Left renal pelvis (tissue), 4 donors: ENCODE results near the gene CFAP97D2. TPM values are rescaled to one million over a fixed set of nuclear protein-coding genes. Genes with fewer than 3 reads are reported as not detected.
"Not testable (repeated sequence)": the region's sequence is repeated elsewhere in the genome, so short reads cannot be mapped to it uniquely, and the experiment has no call there.

Source experiments
- DNase-seq, 4 donors: peaks; one replicate each; pipeline ENCODE4 v3.0.0-alpha.2; 2013; ENCODE audit warnings: low read depth in 4 of 4, low spot score in 3 of 4
- polyA plus RNA-seq, 4 donors: library from polyadenylated mRNA; unstranded; fragments of 120-200 nt; gene quantifications; one replicate each; pipeline ENCODE4 v1.2.1, GENCODE V29; 2013; ENCODE audit not compliant: insufficient read length in 4 of 4

Gene CFAP97D2
- polyA plus RNA-seq, 4 donors, result 6.7 TPM; not detected in 3

DNA sequence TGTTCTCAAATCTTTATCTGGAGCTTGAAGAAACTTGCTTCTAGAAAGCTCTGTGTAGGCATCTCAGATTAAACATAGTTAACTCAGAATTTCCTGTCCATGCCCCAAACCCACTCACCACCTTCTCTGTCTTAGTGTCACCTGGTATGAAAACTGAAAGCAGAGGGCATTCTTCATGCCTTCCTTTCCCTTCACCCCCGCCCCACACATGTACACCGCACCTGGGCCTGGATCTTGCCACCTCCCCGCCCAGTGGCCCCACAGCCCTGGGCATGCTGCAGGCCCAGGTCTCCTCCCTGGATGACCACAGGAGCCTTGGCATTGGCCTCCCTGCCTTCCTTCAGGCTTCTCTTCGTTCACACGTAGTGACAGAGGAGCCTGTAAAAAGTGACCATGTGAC, 15.8 kb downstream of the CFAP97D2 start:
- DNase-seq, result no peak

DNA sequence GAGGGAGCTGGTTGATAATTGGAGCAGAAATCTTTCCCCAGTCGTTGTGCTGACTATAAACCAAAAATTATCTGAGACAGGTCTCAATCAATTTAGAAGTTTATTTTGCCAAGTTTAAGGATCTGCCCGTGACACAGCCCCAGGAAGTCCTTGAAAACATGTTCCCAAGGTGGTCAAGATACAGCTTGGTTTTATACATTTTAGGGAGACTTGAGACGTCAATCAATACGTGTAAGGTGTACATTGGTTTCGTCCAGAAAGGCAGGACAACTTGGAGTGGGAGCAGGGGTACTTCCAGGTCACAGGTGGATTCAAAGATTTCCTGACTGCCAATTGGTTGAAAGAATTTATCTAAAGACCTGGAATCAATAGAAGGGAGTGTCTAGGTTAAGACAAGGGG, 17.6 kb downstream of the CFAP97D2 start:
- no peak for DNase-seq

- DNase-seq, result no peak
These were observed 19.5 kb downstream of the CFAP97D2 start for GRCh38 chr13:114198556-114198955.

DNA sequence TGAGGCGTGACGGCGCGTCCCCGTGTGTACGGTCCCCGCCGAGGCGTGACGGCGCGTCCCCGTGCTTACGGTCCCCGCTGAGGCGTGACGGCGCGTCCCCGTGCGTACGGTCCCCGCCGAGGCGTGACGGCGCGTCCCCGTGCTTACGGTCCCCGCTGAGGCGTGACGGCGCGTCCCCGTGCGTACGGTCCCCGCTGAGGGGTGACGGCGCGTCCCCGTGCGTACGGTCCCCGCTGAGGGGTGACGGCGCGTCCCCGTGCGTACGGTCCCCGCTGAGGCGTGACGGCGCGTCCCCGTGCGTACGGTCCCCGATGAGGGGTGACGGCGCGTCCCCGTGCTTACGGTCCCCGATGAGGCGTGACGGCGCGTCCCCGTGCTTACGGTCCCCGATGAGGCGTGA, 20.5 kb downstream of the CFAP97D2 start:
- DNase-seq, result not testable (repeated sequence)

DNA sequence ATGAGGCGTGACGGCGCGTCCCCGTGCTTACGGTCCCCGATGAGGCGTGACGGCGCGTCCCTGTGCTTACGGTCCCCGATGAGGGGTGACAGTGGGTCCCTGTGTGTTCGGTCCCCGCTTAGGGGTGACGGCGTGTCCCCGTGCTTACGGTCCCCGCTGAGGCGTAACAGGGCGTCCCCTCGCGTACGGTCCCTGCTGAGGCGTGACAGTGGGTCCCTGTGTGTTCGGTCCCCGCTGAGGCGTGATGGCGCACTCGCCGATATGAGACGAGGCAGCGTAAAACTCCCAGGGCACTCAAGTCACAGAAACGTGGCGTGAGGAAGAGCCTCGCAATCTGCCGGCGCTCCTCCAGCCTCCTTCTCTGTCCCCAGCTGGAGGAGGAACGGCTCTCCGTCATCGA, 20.9 kb downstream of the CFAP97D2 start:
- no peak for DNase-seq

DNA sequence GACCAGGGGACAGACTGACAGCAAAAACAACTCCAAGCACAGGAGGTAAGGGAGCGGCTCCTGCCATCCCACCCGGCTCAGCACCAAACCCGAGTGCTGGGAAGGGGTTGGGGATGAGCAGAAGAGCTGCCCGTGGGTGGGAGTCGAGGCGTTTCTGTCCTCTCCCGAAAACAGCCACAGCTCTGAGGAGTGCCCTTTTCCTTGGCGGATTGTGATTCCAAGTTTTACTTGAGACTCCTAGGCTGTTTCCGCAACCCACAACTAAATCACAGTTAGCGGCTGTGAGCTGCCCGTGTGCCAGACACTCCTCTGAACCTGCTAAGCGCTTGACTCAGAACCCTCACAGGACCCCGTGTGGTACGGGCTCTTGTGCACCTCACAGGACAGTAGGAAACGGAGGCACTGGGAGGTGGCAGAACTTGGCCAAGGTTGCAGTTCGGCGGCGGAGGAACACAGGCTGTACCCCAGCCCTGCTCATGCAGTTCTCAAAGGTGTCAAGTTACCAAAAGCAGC, 21.4 kb downstream of the CFAP97D2 start:
- peak in 1 of 4 donors; percentile 21 for DNase-seq

DNA sequence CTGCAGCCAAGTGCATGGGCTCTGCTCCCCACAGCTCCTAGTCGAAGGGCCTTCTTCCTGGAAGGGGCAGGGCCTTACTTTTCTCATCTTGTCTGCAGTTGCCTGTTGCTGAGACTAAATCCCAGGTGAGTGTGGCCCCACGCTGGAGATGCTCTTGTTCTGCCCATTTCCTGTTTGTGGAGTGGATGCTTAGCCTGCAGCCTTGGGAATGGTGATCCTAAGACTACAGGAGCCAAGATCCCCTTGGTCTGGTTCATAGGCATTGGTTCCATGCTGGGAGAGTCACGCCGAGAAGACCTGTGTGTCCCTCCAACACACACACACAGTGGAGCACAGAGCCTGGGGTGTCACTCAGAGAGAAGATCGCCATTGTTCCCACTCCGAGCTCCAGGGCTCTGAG, 23.5 kb downstream of the CFAP97D2 start:
- DNase-seq, result no peak

DNA sequence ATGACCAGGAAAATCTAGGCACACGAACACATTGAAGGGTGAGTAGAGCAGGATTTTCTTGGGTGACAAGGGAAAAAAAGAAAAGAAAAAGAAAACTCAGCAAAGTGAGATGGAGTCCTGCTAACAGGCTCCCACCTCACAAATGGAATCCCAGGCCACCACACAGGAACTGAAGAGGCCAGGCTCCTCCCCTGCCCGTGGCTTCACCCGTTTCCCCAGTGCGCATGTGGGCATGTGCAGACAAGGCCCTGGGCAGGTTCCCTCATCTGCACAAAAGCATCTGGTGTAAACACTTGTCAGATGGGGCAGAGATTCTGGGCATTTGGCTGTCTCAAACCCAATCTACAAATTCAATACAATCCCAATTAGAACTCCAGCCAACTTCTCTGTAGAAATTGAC, 24.5 kb downstream of the CFAP97D2 start:
- no peak for DNase-seq

DNA sequence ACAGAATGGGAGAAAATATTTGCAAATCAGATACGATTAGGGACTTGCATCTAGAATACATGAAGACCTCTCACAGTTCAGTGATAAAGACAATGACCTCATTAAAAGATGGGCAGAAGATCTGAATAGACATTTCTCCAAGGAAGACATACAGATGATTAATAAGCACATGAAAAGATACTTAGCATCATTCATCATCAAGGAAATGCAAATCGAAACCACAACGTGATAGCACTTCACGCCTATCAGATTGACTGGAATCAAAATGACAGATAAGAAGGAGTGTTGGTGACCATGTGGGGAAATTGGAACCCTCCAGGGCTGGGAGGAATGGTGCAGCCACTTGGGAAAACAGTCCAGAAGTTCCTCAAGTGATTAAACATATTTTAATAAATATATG, 25.8 kb downstream of the CFAP97D2 start:
- no peak for DNase-seq

DNA sequence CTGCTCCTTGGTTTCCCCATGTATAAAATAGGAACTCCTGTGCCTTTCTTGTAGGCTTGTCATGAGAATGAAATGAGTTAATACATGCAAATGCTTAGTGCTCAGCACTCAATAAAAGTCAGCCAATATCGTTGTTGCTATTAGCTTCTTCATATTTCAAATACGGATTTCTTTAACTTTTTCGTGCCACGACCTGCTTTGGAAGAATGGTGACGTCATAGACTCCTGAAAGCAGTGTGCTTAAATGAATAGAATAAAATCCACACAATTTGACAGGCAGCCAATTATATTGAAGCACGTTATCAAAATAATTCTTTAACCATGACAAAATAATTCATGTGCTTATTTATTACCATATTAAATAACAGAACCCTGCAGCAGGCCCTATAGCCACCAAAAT, 29.1 kb downstream of the CFAP97D2 start:
- DNase-seq, result no peak

DNA sequence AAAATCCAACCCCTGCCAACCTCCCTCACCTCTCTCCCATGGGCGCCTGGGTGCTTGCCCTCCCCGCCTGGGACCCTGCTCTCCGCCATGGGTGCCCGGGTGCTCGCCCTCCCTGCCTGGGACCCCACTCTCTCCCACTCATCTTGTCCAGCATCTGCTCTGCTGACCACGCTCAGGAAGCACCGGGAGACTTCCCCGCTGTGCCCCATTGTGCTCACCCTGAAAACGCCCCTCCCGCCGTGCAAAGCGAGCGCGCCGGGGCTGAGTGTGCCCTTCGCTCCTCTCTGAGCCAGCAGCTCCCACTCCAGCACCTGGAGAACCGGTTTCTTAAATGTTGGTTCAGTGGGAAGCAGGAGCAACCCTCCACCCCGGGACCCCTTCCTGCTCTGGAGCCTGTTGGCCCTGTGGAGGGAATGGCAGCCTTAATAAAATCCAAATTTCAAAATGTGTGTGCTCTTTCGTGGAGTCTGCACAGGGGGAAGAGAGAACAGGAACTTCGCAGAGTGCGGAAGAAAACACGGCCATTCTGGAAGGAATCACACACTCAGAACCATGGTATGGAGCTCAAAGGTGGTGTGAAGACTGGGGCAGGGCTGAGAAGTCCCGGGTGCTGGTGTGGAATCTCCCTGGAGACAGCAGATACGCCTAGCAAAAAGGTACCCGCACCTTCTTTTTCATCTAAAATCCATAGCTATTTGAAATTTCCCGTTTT, 32.5 kb downstream of the CFAP97D2 start:
- DNase-seq, result no peak

GRCh38 chr13:114212158-114212495, 33.1 kb downstream of the CFAP97D2 start:
- DNase-seq, result no peak

- no peak for DNase-seq
These were observed 34.9 kb downstream of the CFAP97D2 start for GRCh38 chr13:114213980-114214379.

DNA sequence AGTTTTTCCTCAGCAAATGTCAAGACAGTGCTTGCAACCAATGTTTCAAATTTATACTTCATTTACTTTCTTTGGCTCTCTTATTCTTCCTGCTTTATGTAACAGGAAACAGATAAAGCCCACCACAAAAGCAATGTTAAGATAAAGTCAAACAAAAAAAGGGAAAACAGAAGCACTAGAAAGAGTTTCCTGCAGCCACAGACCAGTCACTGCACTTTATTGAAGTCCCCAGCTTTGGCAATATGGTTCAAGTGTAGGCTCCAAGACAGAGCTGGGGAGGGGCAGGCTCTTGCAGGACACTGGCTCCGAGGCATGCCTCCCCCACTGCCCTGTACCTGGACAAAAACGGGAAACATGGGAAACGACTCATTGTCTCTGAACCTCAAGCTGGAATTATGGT, 40.3 kb downstream of the CFAP97D2 start:
- no peak for DNase-seq

- no peak for DNase-seq
These were observed 43.5 kb downstream of the CFAP97D2 start for GRCh38 chr13:114222461-114222968.

DNA sequence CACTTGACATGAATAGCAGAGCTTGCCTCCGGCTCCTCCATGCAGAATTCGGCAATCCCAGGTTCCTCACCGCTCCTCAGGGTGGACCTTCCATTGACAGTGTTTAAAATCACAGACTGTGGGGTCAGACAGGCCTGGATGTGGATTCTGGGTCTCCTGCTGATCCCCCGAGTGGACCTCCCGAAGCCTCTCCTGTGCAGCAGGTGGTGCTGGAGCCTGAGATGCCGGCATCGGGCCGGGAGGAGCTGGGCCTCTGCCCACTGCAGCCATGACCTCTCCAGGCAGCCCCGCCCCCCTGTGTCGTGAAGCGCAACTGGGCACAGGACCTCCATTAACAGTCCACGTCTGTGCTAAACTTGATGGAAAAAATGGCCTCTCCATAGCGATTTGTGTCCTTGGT, 45.1 kb downstream of the CFAP97D2 start:
- no peak for DNase-seq

DNA sequence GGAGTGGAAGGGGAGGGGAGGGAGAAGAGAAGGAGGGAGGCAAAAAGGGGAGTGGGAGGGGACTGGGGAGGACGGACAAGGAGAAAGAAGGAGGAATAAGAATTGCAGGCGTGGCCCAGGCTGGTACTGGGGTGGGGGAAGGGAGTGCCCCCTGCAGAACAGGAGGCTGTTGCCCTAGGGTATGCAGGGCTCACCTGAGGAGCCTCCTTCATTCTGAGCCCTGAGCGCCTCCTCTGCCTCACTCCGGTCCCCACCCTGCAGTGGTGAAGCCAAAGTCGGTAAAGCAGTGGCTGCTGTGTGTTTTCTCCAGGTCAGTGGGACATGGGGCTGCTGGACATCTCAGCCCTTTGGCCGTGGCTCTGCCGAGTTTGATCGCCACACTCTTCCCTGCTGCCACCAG, 46.6 kb downstream of the CFAP97D2 start:
- no peak for DNase-seq

GRCh38 chr13:114226088-114226487, 47.0 kb downstream of the CFAP97D2 start:
- DNase-seq, result no peak

- peak; percentile 47 to 80 (median 76) for DNase-seq
These were observed 47.8 kb downstream of the CFAP97D2 start for GRCh38 chr13:114226699-114227323.

DNA sequence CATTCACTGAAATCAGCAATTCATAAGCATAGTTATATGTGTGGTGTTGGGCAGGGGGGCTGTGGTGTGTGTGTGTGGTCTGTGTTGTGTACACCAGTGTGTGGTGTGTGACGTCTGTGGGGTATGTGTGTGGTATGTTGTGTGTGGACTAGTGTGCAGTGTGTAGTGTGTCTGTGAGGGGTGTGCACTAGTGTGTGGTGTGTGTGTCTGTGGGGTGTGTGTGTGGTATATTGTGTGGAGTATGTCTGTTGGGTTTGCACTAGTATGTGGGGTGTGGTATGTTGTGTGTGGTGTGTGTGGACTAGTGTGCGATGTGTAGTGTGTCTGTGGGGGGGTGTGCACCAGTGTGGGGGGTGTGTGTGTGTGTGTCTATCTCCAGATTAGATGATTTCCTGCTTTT, 48.5 kb downstream of the CFAP97D2 start:
- DNase-seq, result no peak

DNA sequence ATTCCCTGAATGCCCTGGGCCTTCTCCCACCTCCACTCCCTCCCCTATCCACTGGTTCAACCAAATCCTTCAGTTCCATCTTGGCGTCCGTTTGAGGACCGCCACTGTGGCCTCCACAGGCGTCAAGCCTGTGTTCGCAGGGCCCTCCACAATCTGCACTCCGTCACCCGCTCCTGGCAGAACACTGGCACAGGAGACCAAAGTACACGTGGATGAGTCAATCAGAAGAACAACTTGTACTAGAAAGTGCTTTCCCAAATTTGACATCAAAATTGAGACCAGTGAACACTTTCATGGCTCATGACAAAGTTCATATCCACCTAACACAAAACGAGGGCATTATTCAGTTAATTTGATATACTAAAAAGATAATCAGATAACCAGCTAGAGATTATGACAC, 49.1 kb downstream of the CFAP97D2 start:
- DNase-seq, result no peak

- DNase-seq, result no peak
These were observed 50.4 kb downstream of the CFAP97D2 start for GRCh38 chr13:114229506-114229905.
